Natural killer cell (primary cell): ENCODE measurements around the gene LRRC2. TPM values are rescaled to one million over a fixed set of nuclear protein-coding genes. Genes with fewer than 3 reads are reported as not detected.

Source experiments
- ATAC-seq, 3 donors: fragments of 150-1000 bp in 2 of 3; fragments of 200-7000 bp in 1 of 3; cut with Tn5 transposase; 1 replicate in 1 of 3; 2 replicates in 2 of 3; pipeline ENCODE4 v1.10.0; 2021; ENCODE audit warnings: mild to moderate bottlenecking in 2 of 3, moderate library complexity in 2 of 3
- DNase-seq, 2 donors: peaks; one replicate each; pipeline versions ENCODE4 v3.0.0 to v3.0.0-alpha.2; 2013 to 2021; ENCODE audit warnings: mixed read lengths in 1 of 2
- H3K27ac ChIP-seq: one replicate; pipeline ENCODE4 v1.5.1; 2013; ENCODE audit warnings: mild to moderate bottlenecking, low read length
- H3K27me3 ChIP-seq: one replicate; pipeline ENCODE4 v1.6.1; 2013; ENCODE audit warnings: low read length; ENCODE audit not compliant: control insufficient read depth, insufficient read depth
- H3K36me3 ChIP-seq: one replicate; pipeline ENCODE4 v1.6.1; 2013; ENCODE audit warnings: low read length; ENCODE audit not compliant: control insufficient read depth, insufficient read depth
- H3K4me1 ChIP-seq: one replicate; pipeline ENCODE4 v1.6.1; 2013; ENCODE audit warnings: low read length; ENCODE audit not compliant: control insufficient read depth, insufficient read depth
- H3K4me3 ChIP-seq: one replicate; pipeline ENCODE4 v1.5.1; 2013; ENCODE audit warnings: low read length
- H3K9me3 ChIP-seq: one replicate; pipeline ENCODE4 v1.6.1; 2013; ENCODE audit warnings: low read length; ENCODE audit not compliant: control insufficient read depth, insufficient read depth
- H3K27ac Mint-ChIP-seq, 2 donors: one replicate each; pipeline ENCODE4 v1.8.0; 2022; ENCODE audit warnings: mild to moderate bottlenecking in 2 of 2, mixed read lengths in 2 of 2, moderate library complexity in 1 of 2
- H3K27me3 Mint-ChIP-seq, 2 donors: one replicate each; pipeline ENCODE4 v1.8.0; 2022; ENCODE audit warnings: low read depth in 2 of 2, mixed read lengths in 2 of 2
- H3K36me3 Mint-ChIP-seq: one replicate; pipeline ENCODE4 v1.8.0; 2022; ENCODE audit warnings: mixed read lengths
- H3K4me1 Mint-ChIP-seq, 2 donors: one replicate each; pipeline ENCODE4 v1.8.0; 2022; ENCODE audit warnings: mixed read lengths in 2 of 2
- H3K4me3 Mint-ChIP-seq: one replicate; pipeline ENCODE4 v1.8.0; 2022; ENCODE audit warnings: mild to moderate bottlenecking, moderate library complexity, mixed read lengths
- H3K9me3 Mint-ChIP-seq, 2 donors: one replicate each; pipeline ENCODE4 v1.8.0; 2022; ENCODE audit warnings: mixed read lengths in 2 of 2
- CTCF ChIP-seq: fragments of 200-600 bp; IDR thresholded peaks from one replicate; pipeline ENCODE4 v1.8.0; 2022; ENCODE audit warnings: antibody characterized with exemption
- WGBS: methylation state at CpG from one replicate; pipeline ENCODE4 v1.1.7; 2013; ENCODE audit warnings: missing lambda C conversion rate; ENCODE audit not compliant: insufficient coverage; 5-methylcytosine and 5-hydroxymethylcytosine counted together
- intact Hi-C: fragments of 100-400 bp; cut with micrococcal nuclease; formaldehyde crosslinking; loops from one replicate; pipeline ENCODE4 v1.14.2; 2022
- total RNA-seq, 4 donors: library from RNA; stranded (reverse); fragments of 120-200 nt in 1 of 4; gene quantifications; one replicate each; pipeline versions ENCODE4 v1.2.3 to v1.2.4, GENCODE V29; 2013 to 2022

The LRRC2 gene
- total RNA-seq, 3 donors from 2014 or later (not counting 1 experiment from before 2014, with no cell fraction given), result 0.18 TPM; not detected in 2

GRCh38 chr3:46488735-46489361 is 77.3 kb downstream of the LRRC2 start:
- Mint-ChIP-seq H3K27ac (no peak overlapping the region), H3K9me3 (no peaks in the 10 kb centered on the region), H3K4me1 (peaks cover 8 to 10% of the 10 kb centered on the region in 2 donors), H3K36me3 (no peaks in the 10 kb centered on the region), H3K27me3 (peaks cover 0 to 5% of the 10 kb centered on the region in 2 donors), H3K4me3 (peak overlapping the region; percentile 17)
- Histone ChIP-seq H3K36me3 (no peaks in the 10 kb centered on the region), H3K4me1 (peaks cover 13% of the 10 kb centered on the region), H3K27me3 (no peaks in the 10 kb centered on the region), H3K4me3 (peak overlapping the region; percentile 2), H3K27ac (no peak overlapping the region), H3K9me3 (no peaks in the 10 kb centered on the region)
- DNase-seq, result peak; percentile 81 to 95
- 12% methylated on average over 26 of the region's 26 CpGs for WGBS
- peak; percentile 98 to 100 (median 100) for ATAC-seq
- intact Hi-C loops, result loop anchor here (1.0 to 2.0 kb wide), 3 partner anchors 50 to 141 kb away; no protein-coding TSS in a partner anchor
- TF ChIP-seq CTCF, result peak; percentile 99

DNA sequence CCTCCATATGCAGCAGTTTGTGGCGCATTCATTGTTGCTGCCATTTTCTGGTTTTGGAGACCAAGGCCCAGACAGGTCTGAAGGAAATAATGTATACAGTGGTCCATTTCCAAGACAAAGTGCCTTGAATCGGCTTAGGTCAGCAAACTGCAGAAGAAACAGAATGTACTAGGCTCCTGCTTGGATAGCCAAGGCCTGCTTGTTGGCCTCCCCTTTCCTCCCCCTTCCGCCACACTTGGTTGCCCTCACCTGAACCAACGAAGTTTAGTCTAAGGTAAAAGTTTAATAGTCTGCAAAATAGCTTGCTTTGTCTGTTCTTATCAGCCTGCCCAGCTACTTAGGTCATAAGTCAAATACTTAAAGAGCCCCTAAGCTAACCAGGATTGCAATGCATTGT is 80.3 kb downstream of the LRRC2 start:
- no peaks in the 10 kb centered on the region for H3K36me3 ChIP-seq
- Mint-ChIP-seq H3K4me3 (no peak overlapping the region), H3K36me3 (no peaks in the 10 kb centered on the region), H3K27ac (no peak overlapping the region), H3K27me3 (peaks cover 0 to 8% of the 10 kb centered on the region in 2 donors), H3K9me3 (no peaks in the 10 kb centered on the region), H3K4me1 (peaks cover 8 to 10% of the 10 kb centered on the region in 2 donors)
- ATAC-seq (no peak), DNase-seq (no peak)
- no peak overlapping the region for H3K27ac ChIP-seq
- H3K4me1 ChIP-seq, result peaks cover 10% of the 10 kb centered on the region
- WGBS, result 88% methylated on average over 2 of the region's 4 CpGs
- H3K27me3 ChIP-seq, result no peaks in the 10 kb centered on the region
- intact Hi-C loops, result no loop called here
- TF ChIP-seq CTCF, result no peak
- no peaks in the 10 kb centered on the region for H3K9me3 ChIP-seq
- no peak overlapping the region for H3K4me3 ChIP-seq

- H3K27me3 ChIP-seq, result no peaks in the 10 kb centered on the region
- H3K36me3 ChIP-seq, result no peaks in the 10 kb centered on the region
- Mint-ChIP-seq H3K9me3 (no peaks in the 10 kb centered on the region), H3K36me3 (no peaks in the 10 kb centered on the region), H3K4me3 (no peak overlapping the region), H3K27me3 (peaks cover 0 to 8% of the 10 kb centered on the region in 2 donors), H3K27ac (no peak overlapping the region), H3K4me1 (peaks cover 8 to 10% of the 10 kb centered on the region in 2 donors)
- H3K9me3 ChIP-seq, result no peaks in the 10 kb centered on the region
- 90% methylated on average over 9 of the region's 10 CpGs for WGBS
- no peak for TF ChIP-seq CTCF
- DNase-seq (no peak), ATAC-seq (no peak)
- peaks cover 10% of the 10 kb centered on the region for H3K4me1 ChIP-seq
- no peak overlapping the region for H3K4me3 ChIP-seq
- H3K27ac ChIP-seq, result no peak overlapping the region
- intact Hi-C loops, result no loop called here
Observed at GRCh38 chr3:46484911-46485778, 81.0 kb downstream of the LRRC2 start.
